Measurements from ENCODE around the gene CPED1. TPM values are rescaled to one million over a fixed set of nuclear protein-coding genes. Genes with fewer than 3 reads are reported as not detected.
"Not testable (repeated sequence)": the region's sequence is repeated elsewhere in the genome, so short reads cannot be mapped to it uniquely, and the experiment has no call there.

Gene CPED1
- total RNA-seq, 1 donor from 2014 or later, result 44.4 TPM

GRCh38 chr7:121279060-121279620 lies 290.6 kb downstream of the CPED1 start:
- DNase-seq (ENCODE audit: low spot score), result no peak

- DNase-seq (ENCODE audit: low spot score), result no peak
These were observed 291.3 kb downstream of the CPED1 start for GRCh38 chr7:121279822-121280221.

GRCh38 chr7:121280656-121281055 lies 292.1 kb downstream of the CPED1 start:
- DNase-seq (ENCODE audit: low spot score), result no peak

GRCh38 chr7:121282129-121282528 lies 293.6 kb downstream of the CPED1 start:
- DNase-seq (ENCODE audit: low spot score), result no peak

GRCh38 chr7:121285066-121285667 lies 296.7 kb downstream of the CPED1 start:
- no peak for DNase-seq (ENCODE audit: low spot score)

- no peak for DNase-seq (ENCODE audit: low spot score)
These were observed 297.7 kb downstream of the CPED1 start for GRCh38 chr7:121286186-121286585.

GRCh38 chr7:121286742-121287734 lies 298.5 kb downstream of the CPED1 start:
- no peak for DNase-seq (ENCODE audit: low spot score)

- no peak for DNase-seq (ENCODE audit: low spot score)
These were observed 300.4 kb downstream of the CPED1 start for GRCh38 chr7:121288894-121289293.

- not testable (repeated sequence) for DNase-seq (ENCODE audit: low spot score)
These were observed 301.4 kb downstream of the CPED1 start for GRCh38 chr7:121289930-121290329.

GRCh38 chr7:121294448-121294992 lies 306.0 kb downstream of the CPED1 start:
- DNase-seq (ENCODE audit: low spot score), result no peak

GRCh38 chr7:121297843-121298242 lies 309.3 kb downstream of the CPED1 start:
- no peak for DNase-seq (ENCODE audit: low spot score)

GRCh38 chr7:121298831-121299239 lies 310.3 kb downstream of the CPED1 start:
- no peak for DNase-seq (ENCODE audit: low spot score)

- no peak for DNase-seq (ENCODE audit: low spot score)
These were observed 312.3 kb downstream of the CPED1 start for GRCh38 chr7:121300685-121301420.

GRCh38 chr7:121301446-121302213 lies 313.1 kb downstream of the CPED1 start:
- no peak for DNase-seq (ENCODE audit: low spot score)

- no peak for DNase-seq (ENCODE audit: low spot score)
These were observed 313.8 kb downstream of the CPED1 start for GRCh38 chr7:121302214-121302745.

- DNase-seq (ENCODE audit: low spot score), result no peak
These were observed 315.1 kb downstream of the CPED1 start for GRCh38 chr7:121303422-121304101.

- DNase-seq (ENCODE audit: low spot score), result no peak
These were observed 315.7 kb downstream of the CPED1 start for GRCh38 chr7:121304102-121304658.

- no peak for DNase-seq (ENCODE audit: low spot score)
These were observed 316.6 kb downstream of the CPED1 start for GRCh38 chr7:121305109-121305508.

GRCh38 chr7:121306565-121306964 lies 318.1 kb downstream of the CPED1 start:
- DNase-seq (ENCODE audit: low spot score), result no peak

All from mesenteric fat pad (tissue), 1 donor.